H1 (cell line): ENCODE data around the gene TPP2. TPM values are rescaled to one million over a fixed set of nuclear protein-coding genes. Genes with fewer than 3 reads are reported as not detected.

Experiments
- CTCF ChIA-PET: fragments of 300-600 bp; sonication (Branson Sonifier 250); formaldehyde crosslinking; loops from one replicate; lab custom pipeline; 2021; ENCODE audit not compliant: partially characterized antibody; lab: Charles Lee
- POLR2A ChIA-PET: fragments of 300-600 bp; sonication (Branson Sonifier 250); formaldehyde crosslinking; loops from one replicate; lab custom pipeline; 2021; ENCODE audit warnings: inconsistent platforms; ENCODE audit not compliant: partially characterized antibody; lab: Charles Lee
- DNase-seq, 2 experiments: peaks; one replicate each; pipeline versions ENCODE4 v3.0.0 to v3.0.0-alpha.2; 2010 to 2022; ENCODE audit warnings: low spot score in 2 of 2, low read depth in 1 of 2, mixed read lengths in 1 of 2
- FAIRE-seq: peaks from 2 replicates; lab custom pipeline; 2011; peaks lifted over from hg19 to GRCh38; lab: Jason Lieb, UNC
- H2AFZ ChIP-seq: 2 replicates; pipeline ENCODE4 v1.8.1; 2012; ENCODE audit warnings: low read length, inconsistent platforms
- H2AK5ac ChIP-seq: 2 replicates; pipeline ENCODE4 v1.6.1; 2013; ENCODE audit warnings: low read depth, low read length
- H2BK120ac ChIP-seq: replicated peaks from 2 replicates; pipeline ENCODE3; 2013; ENCODE audit warnings: low read depth, low read length, inconsistent platforms
- H2BK12ac ChIP-seq: 2 replicates; pipeline ENCODE4 v1.6.1; 2013; ENCODE audit warnings: low read depth, low read length
- H2BK15ac ChIP-seq: 2 replicates; pipeline ENCODE4 v1.6.1; 2013; ENCODE audit warnings: low read length
- H2BK20ac ChIP-seq: 2 replicates; pipeline ENCODE4 v1.6.1; 2013; ENCODE audit warnings: low read length
- H2BK5ac ChIP-seq: 2 replicates; pipeline ENCODE4 v1.6.1; 2013; ENCODE audit warnings: low read depth, low read length
- H3K14ac ChIP-seq: 2 replicates; pipeline ENCODE4 v1.6.1; 2013; ENCODE audit warnings: inconsistent platforms; ENCODE audit not compliant: insufficient read length
- H3K18ac ChIP-seq: 2 replicates; pipeline ENCODE4 v1.6.1; 2013; ENCODE audit warnings: low read length; ENCODE audit errors: extremely low read depth
- H3K23ac ChIP-seq: 2 replicates; pipeline ENCODE4 v1.6.1; 2013; ENCODE audit warnings: inconsistent platforms; ENCODE audit not compliant: insufficient read length
- H3K23me2 ChIP-seq: 2 replicates; pipeline ENCODE4 v1.6.1; 2013; ENCODE audit warnings: low read depth, low read length
- H3K27ac ChIP-seq: 2 replicates; pipeline ENCODE4 v1.6.1; 2011; ENCODE audit warnings: low read depth, low read length, inconsistent platforms
- H3K27me3 ChIP-seq, 4 experiments: replicated peaks in 1 of 4; 1 replicate in 1 of 4; 2 replicates in 3 of 4; pipeline versions ENCODE4 v1.6.1 to v1.8.1; 2011 to 2013; ENCODE audit warnings: low read length in 3 of 4, mild to moderate bottlenecking in 3 of 4, inconsistent platforms in 2 of 4, mixed read lengths in 2 of 4, moderate library complexity in 1 of 4; ENCODE audit not compliant: control insufficient read depth in 3 of 4, insufficient read depth in 3 of 4; ENCODE audit errors: extremely low read depth in 1 of 4
- H3K36me3 ChIP-seq, 4 experiments: 2 replicates each; pipeline versions ENCODE4 v1.6.1 to v1.8.1; 2011 to 2013; ENCODE audit warnings: mild to moderate bottlenecking in 4 of 4, low read length in 3 of 4, moderate library complexity in 2 of 4, control low read depth in 1 of 4, inconsistent platforms in 1 of 4; ENCODE audit not compliant: insufficient read depth in 4 of 4, control insufficient read depth in 2 of 4
- H3K4ac ChIP-seq: replicated peaks from 2 replicates; pipeline ENCODE3; 2013; ENCODE audit warnings: low read length, low read depth, mixed read lengths, inconsistent platforms; ENCODE audit not compliant: insufficient read length
- H3K4me1 ChIP-seq, 4 experiments: replicated peaks in 1 of 4; 1 replicate in 1 of 4; 2 replicates in 3 of 4; pipeline versions ENCODE4 v1.6.1 to v1.8.1; 2011 to 2013; ENCODE audit warnings: low read length in 3 of 4, inconsistent platforms in 2 of 4, mixed read lengths in 1 of 4; ENCODE audit not compliant: insufficient read depth in 4 of 4, control insufficient read depth in 3 of 4
- H3K4me2 ChIP-seq, 2 experiments: 2 replicates each; pipeline versions ENCODE4 v1.6.1 to v1.8.1; 2011 to 2013; ENCODE audit warnings: low read depth in 2 of 2, low read length in 2 of 2, control low read depth in 1 of 2, inconsistent platforms in 1 of 2, mild to moderate bottlenecking in 1 of 2; ENCODE audit not compliant: insufficient read depth in 1 of 2
- H3K4me3 ChIP-seq, 4 experiments: fragments of 200-600, 300-600 bp in 1 of 4; sonication (generic), shearing (Covaris generic), sonication (Bioruptor Twin) in 1 of 4; 2 replicates each; pipeline versions ENCODE4 v1.5.1 to v1.8.1; 2011 to 2016; ENCODE audit warnings: low read length in 4 of 4, low read depth in 3 of 4, control low read depth in 2 of 4, inconsistent platforms in 2 of 4, mild to moderate bottlenecking in 2 of 4, mixed read lengths in 1 of 4, moderate library complexity in 1 of 4; ENCODE audit not compliant: insufficient read depth in 2 of 4; ENCODE audit errors: extremely low read depth in 1 of 4
- H3K56ac ChIP-seq: replicated peaks from 2 replicates; pipeline ENCODE3; 2013; ENCODE audit warnings: low read depth, mild to moderate bottlenecking, mixed read lengths, low read length, inconsistent platforms; ENCODE audit not compliant: insufficient read length
- H3K79me1 ChIP-seq: 2 replicates; pipeline ENCODE4 v1.6.1; 2013; ENCODE audit warnings: low read depth, low read length, control low read depth
- H3K79me2 ChIP-seq, 2 experiments: 2 replicates each; pipeline versions ENCODE4 v1.6.1 to v1.8.1; 2012 to 2013; ENCODE audit warnings: low read length in 2 of 2, mild to moderate bottlenecking in 2 of 2, inconsistent platforms in 1 of 2; ENCODE audit not compliant: insufficient read depth in 2 of 2, control insufficient read depth in 1 of 2
- H3K9ac ChIP-seq, 4 experiments: replicated peaks in 1 of 4; 1 replicate in 1 of 4; 2 replicates in 3 of 4; pipeline versions ENCODE4 v1.6.1 to v1.8.1; 2011 to 2013; ENCODE audit warnings: low read depth in 3 of 4, low read length in 3 of 4, control low read depth in 2 of 4, mild to moderate bottlenecking in 2 of 4, moderate library complexity in 2 of 4, inconsistent platforms in 1 of 4; ENCODE audit errors: extremely low read depth in 1 of 4
- H3K9me3 ChIP-seq, 2 experiments: 2 replicates each; pipeline versions ENCODE4 v1.6.1 to v1.8.1; 2012 to 2013; ENCODE audit warnings: mild to moderate bottlenecking in 2 of 2, moderate library complexity in 2 of 2, control low read depth in 1 of 2, inconsistent platforms in 1 of 2, low read depth in 1 of 2, low read length in 1 of 2, mixed read lengths in 1 of 2; ENCODE audit not compliant: insufficient read depth in 2 of 2
- H4K20me1 ChIP-seq, 2 experiments: replicated peaks in 1 of 2; 2 replicates each; pipeline versions ENCODE3 to v1.8.1; 2011 to 2013; ENCODE audit warnings: inconsistent platforms in 2 of 2, low read length in 2 of 2, mild to moderate bottlenecking in 1 of 2; ENCODE audit not compliant: insufficient read depth in 2 of 2, control insufficient read depth in 1 of 2
- H4K5ac ChIP-seq: 2 replicates; pipeline ENCODE4 v1.6.1; 2013; ENCODE audit warnings: low read length, low read depth, mixed read lengths, inconsistent platforms; ENCODE audit not compliant: insufficient read length
- H4K8ac ChIP-seq: 2 replicates; pipeline ENCODE4 v1.8.0; 2013; ENCODE audit warnings: mild to moderate bottlenecking, moderate library complexity, low read length, inconsistent platforms; ENCODE audit not compliant: insufficient read depth; ENCODE audit errors: extremely low read depth
- H4K91ac ChIP-seq: replicated peaks from 2 replicates; pipeline ENCODE3; 2013; ENCODE audit warnings: low read length, mixed read lengths, inconsistent platforms; ENCODE audit not compliant: insufficient read length
- ATF3 ChIP-seq: IDR thresholded peaks from 2 replicates; pipeline ENCODE4 v1.6.1; 2011; ENCODE audit warnings: low read depth, mild to moderate bottlenecking, low read length; ENCODE audit not compliant: insufficient read depth
- BACH1 ChIP-seq: IDR thresholded peaks from 2 replicates; pipeline ENCODE4 v1.6.1; 2012; ENCODE audit warnings: low read length, improper control_type of control experiment
- CHD2 ChIP-seq: IDR thresholded peaks from 2 replicates; pipeline ENCODE4 v1.6.1; 2012; ENCODE audit warnings: low read length, improper control_type of control experiment
- CTBP2 ChIP-seq: IDR thresholded peaks from 2 replicates; pipeline ENCODE4 v1.7.0; 2011; ENCODE audit warnings: borderline replicate concordance, mild to moderate bottlenecking, moderate library complexity, mixed read lengths, low read length; ENCODE audit not compliant: insufficient read depth, insufficient read length
- HDAC2 ChIP-seq, 2 experiments: fragments of 300-600 bp in 1 of 2; sonication (generic) in 1 of 2; IDR thresholded peaks; 2 replicates each; pipeline ENCODE4 v1.6.1; 2011 to 2012; ENCODE audit warnings: low read depth in 2 of 2, low read length in 2 of 2, mild to moderate bottlenecking in 2 of 2, moderate library complexity in 2 of 2, borderline replicate concordance in 1 of 2, inconsistent platforms in 1 of 2
- HDAC6 ChIP-seq: IDR thresholded peaks from one replicate; pipeline ENCODE4 v1.7.1; 2012; ENCODE audit warnings: low read depth, mild to moderate bottlenecking, inconsistent platforms, low read length, moderate library complexity
- KDM4A ChIP-seq: IDR thresholded peaks from one replicate; pipeline ENCODE4 v1.7.1; 2012; ENCODE audit warnings: low read depth, mild to moderate bottlenecking, moderate library complexity, low read length, inconsistent platforms; ENCODE audit not compliant: severe bottlenecking
- MAFK ChIP-seq: IDR thresholded peaks from 2 replicates; pipeline ENCODE4 v1.6.1; 2012; ENCODE audit warnings: low read depth, mild to moderate bottlenecking, improper control_type of control experiment, low read length
- POLR2AphosphoS5 ChIP-seq: IDR thresholded peaks from 2 replicates; pipeline ENCODE4 v1.6.1; 2011; ENCODE audit warnings: low read depth, low read length
- RBBP5 ChIP-seq: IDR thresholded peaks from 2 replicates; pipeline ENCODE4 v1.7.1; 2012; ENCODE audit warnings: low read depth, mild to moderate bottlenecking, inconsistent platforms, low read length, moderate library complexity, borderline replicate concordance
- RNF2 ChIP-seq: fragments of 200-900, 300-1000 bp; sonication (generic); IDR thresholded peaks from 2 replicates; pipeline ENCODE4 v1.7.1; 2016; ENCODE audit warnings: borderline replicate concordance, low read depth, mild to moderate bottlenecking, antibody characterized with exemption, low read length; ENCODE audit not compliant: poor library complexity, severe bottlenecking; ENCODE audit errors: missing control alignments
- SIRT6 ChIP-seq: IDR thresholded peaks from one replicate; pipeline ENCODE4 v1.7.1; 2012; ENCODE audit warnings: low read length, inconsistent platforms
- TBP ChIP-seq: IDR thresholded peaks from 2 replicates; pipeline ENCODE4 v1.6.1; 2011; ENCODE audit warnings: low read depth, low read length, improper control_type of control experiment
- YY1 ChIP-seq: IDR thresholded peaks from 2 replicates; pipeline ENCODE4 v1.6.1; 2011; ENCODE audit warnings: low read depth, mild to moderate bottlenecking, low read length
- WGBS, 2 experiments: shearing (Covaris generic) in 1 of 2; methylation state at CpG; one replicate each; pipeline versions ENCODE4 v1.1.6 to v1.1.7; 2013 to 2015; ENCODE audit warnings: low lambda C conversion rate in 2 of 2, mixed read lengths in 2 of 2, inconsistent platforms in 1 of 2, low coverage in 1 of 2, missing lambda C conversion rate in 1 of 2; ENCODE audit not compliant: insufficient replicate concordance in 2 of 2, insufficient coverage in 1 of 2, insufficient read length in 1 of 2; ENCODE audit errors: extremely low coverage in 1 of 2, missing lambda C conversion rate in 1 of 2; 5-methylcytosine and 5-hydroxymethylcytosine counted together
- polyA plus RNA-seq, 7 experiments: library from polyadenylated mRNA; depleted of rRNA in 3 of 7; stranded (reverse) in 5 of 7; unstranded in 2 of 7; fragments of >200 nt in 5 of 7; fragments of 200-250 nt in 2 of 7; gene quantifications; 1 replicate in 5 of 7; 2 replicates in 1 of 7; 4 replicates in 1 of 7; pipeline versions ENCODE4 v1.2.1 to v1.2.3, GENCODE V29; 2011 to 2013; ENCODE audit warnings: missing spikeins in 2 of 7, mixed read lengths in 2 of 7
- total RNA-seq: library from RNA; stranded (reverse); fragmentation: NEBNext Ultra II Directional; extraction: Animal tissue kit (Norgen Biotek cat#: 25700); gene quantifications from 2 replicates; pipeline ENCODE4 v1.2.1, GENCODE V29; 2021

Gene TPP2
- total and polyA plus RNA-seq, 2 of the 8 experiments (the other 6 are each of a cell fraction or from before 2014, with no cell fraction given) = 15.9 to 85.7 TPM

GRCh38 chr13:102699504-102699903, 102.7 kb downstream of the TPP2 start:
- Histone ChIP-seq H3K79me1 (no peaks in the 10 kb centered on the region), H3K4me1 (peaks cover 0 to 4% (median 0%) of the 10 kb centered on the region in 4 experiments; a peak in 1 of 7 replicates), H4K5ac (no peak overlapping the region), H4K8ac (no peak overlapping the region), H3K18ac (no peak overlapping the region), H2BK5ac (no peak overlapping the region), H2BK20ac (no peak overlapping the region), H3K9ac (no peak overlapping the region), H3K14ac (no peak overlapping the region), H3K9me3 (peaks cover 0 to 5% of the 10 kb centered on the region in 2 experiments; a peak in 1 of 4 replicates), H2BK120ac (no peak overlapping the region), H2AFZ (no peak overlapping the region), H2AK5ac (no peak overlapping the region), H3K27me3 (no peaks in the 10 kb centered on the region), H3K23ac (no peak overlapping the region), H3K4me2 (no peak overlapping the region), H3K79me2 (no peaks in the 10 kb centered on the region), H3K4me3 (no peak overlapping the region), H3K27ac (no peak overlapping the region), H3K23me2 (no peaks in the 10 kb centered on the region; the same call in 1 of the 2 replicates), H2BK12ac (no peak overlapping the region), H3K56ac (no peak overlapping the region), H4K91ac (no peak overlapping the region), H3K4ac (no peak overlapping the region), H3K36me3 (no peaks in the 10 kb centered on the region), H4K20me1 (no peaks in the 10 kb centered on the region), H2BK15ac (no peak overlapping the region)
- POLR2A ChIA-PET = no interaction called here
- 91% methylated on average over 3 of the region's 3 CpGs; no CpG with 5 or more reads in 1 of the 2 experiments for WGBS, 2 experiments
- DNase-seq (no peak), FAIRE-seq (no peak)
- CTCF ChIA-PET = interaction anchor here (1.1 kb wide), 2 partner anchors 16 to 166 kb away, joined by 3 read pairs; no protein-coding TSS in a partner anchor
- TF ChIP-seq RNF2 = no peak
- TF ChIP-seq RBBP5 = no peak
- no peak for TF ChIP-seq CTBP2
- TF ChIP-seq YY1 = no peak
- TF ChIP-seq HDAC6 = no peak
- no peak for TF ChIP-seq BACH1
- no peak for TF ChIP-seq MAFK
- TF ChIP-seq KDM4A = no peak
- TF ChIP-seq CHD2 = no peak
- no peak for TF ChIP-seq POLR2AphosphoS5
- TF ChIP-seq TBP = no peak
- TF ChIP-seq SIRT6 = no peak
- TF ChIP-seq HDAC2 (IDR thresholded peaks at IDR 0.05; ENCODE audit: borderline replicate concordance in 1 of 2, low read depth in 2 of 2, low read length in 2 of 2) = no peak
- no peak for TF ChIP-seq ATF3
